SK-N-MC (cell line): Measurements from ENCODE around the gene TACSTD2.

ENCODE experiments used
- EZH2 ChIP-seq: fragments of 200-600 bp; sonication (generic); IDR thresholded peaks from one replicate; pipeline ENCODE4 v1.6.1; 2017; ENCODE audit warnings: antibody characterized with exemption
- FOXP2 ChIP-seq: optimal IDR thresholded peaks from 2 replicates; pipeline ENCODE3; 2011; ENCODE audit warnings: mild to moderate bottlenecking, moderate library complexity; ENCODE audit not compliant: insufficient read depth; ENCODE audit errors: extremely low read length, control extremely low read depth
- POLR2AphosphoS5 ChIP-seq: IDR thresholded peaks from 2 replicates; pipeline ENCODE4 v1.6.1; 2012; ENCODE audit warnings: mild to moderate bottlenecking, low read depth, low read length, borderline replicate concordance

GRCh38 chr1:58539553-58539952 lies 37.5 kb downstream of the TACSTD2 start:
- TF ChIP-seq EZH2 (no peak), POLR2AphosphoS5 (no peak), FOXP2 (no peak)
